OCI-LY1 (cell line): ENCODE results near the gene HAUS1.

ENCODE experiments used
- H2AFZ ChIP-seq: fragments of 200-600 bp; sonication (generic), shearing (Covaris generic); 2 replicates; pipeline ENCODE4 v1.6.0; 2014; ENCODE audit warnings: antibody characterized with exemption, mild to moderate bottlenecking, low read length
- H3F3A ChIP-seq: fragments of 200-600 bp; sonication (generic), shearing (Covaris generic); 2 replicates; pipeline ENCODE4 v1.6.0; 2014; ENCODE audit warnings: mild to moderate bottlenecking, antibody characterized with exemption, low read length, moderate library complexity; ENCODE audit not compliant: insufficient read depth
- H3K27ac ChIP-seq: fragments of 200-600 bp; sonication (generic); 2 replicates; pipeline ENCODE4 v1.5.1; 2014; ENCODE audit warnings: low read length, mixed run types, mild to moderate bottlenecking, low read depth; ENCODE audit not compliant: poor library complexity, severe bottlenecking
- H3K27me3 ChIP-seq: fragments of 200-600 bp; sonication (generic); 2 replicates; pipeline ENCODE4 v1.6.0; 2014; ENCODE audit warnings: antibody characterized with exemption, mild to moderate bottlenecking, low read length, moderate library complexity; ENCODE audit not compliant: insufficient read depth
- H3K36me3 ChIP-seq: fragments of 200-600 bp; sonication (generic); 2 replicates; pipeline ENCODE4 v1.6.1; 2014; ENCODE audit warnings: mild to moderate bottlenecking, antibody characterized with exemption, low read length, moderate library complexity, mixed read lengths; ENCODE audit not compliant: insufficient read depth
- H3K4me1 ChIP-seq: fragments of 200-600 bp; sonication (generic); 2 replicates; pipeline ENCODE4 v1.5.1; 2014; ENCODE audit warnings: mild to moderate bottlenecking, low read length, moderate library complexity; ENCODE audit not compliant: insufficient read depth, severe bottlenecking
- H3K4me2 ChIP-seq: fragments of 200-600 bp; sonication (generic), shearing (Covaris generic); 2 replicates; pipeline ENCODE4 v1.6.1; 2014; ENCODE audit warnings: low read length
- H3K4me3 ChIP-seq: fragments of 200-600 bp; sonication (generic); 2 replicates; pipeline ENCODE4 v1.5.1; 2014; ENCODE audit warnings: low read length, low read depth, mild to moderate bottlenecking, mixed read lengths; ENCODE audit not compliant: poor library complexity, severe bottlenecking
- H3K79me2 ChIP-seq: fragments of 200-600 bp; shearing (Covaris generic); 2 replicates; pipeline ENCODE4 v1.6.1; 2016; ENCODE audit warnings: mixed run types, low read length, mixed read lengths; ENCODE audit not compliant: insufficient read depth
- H3K9ac ChIP-seq: fragments of 200-600 bp; sonication (generic), shearing (Covaris generic); 2 replicates; pipeline ENCODE4 v1.6.1; 2014; ENCODE audit warnings: mild to moderate bottlenecking, low read length, mixed read lengths
- H3K9me2 ChIP-seq: fragments of 200-600 bp; sonication (generic), shearing (Covaris generic); 2 replicates; pipeline ENCODE4 v1.6.1; 2014; ENCODE audit warnings: low read depth, mild to moderate bottlenecking, low read length, mixed read lengths
- H3K9me3 ChIP-seq: fragments of 200-600 bp; shearing (Covaris generic); 2 replicates; pipeline ENCODE4 v1.6.1; 2014; ENCODE audit warnings: low read length, mixed read lengths
- H4K20me1 ChIP-seq: fragments of 200-600 bp; sonication (generic), shearing (Covaris generic); 2 replicates; pipeline ENCODE4 v1.6.0; 2016; ENCODE audit warnings: mild to moderate bottlenecking, low read length; ENCODE audit not compliant: insufficient read depth
- EZH2 ChIP-seq: fragments of 200-600 bp; sonication (generic), shearing (Covaris generic); IDR thresholded peaks from 2 replicates; pipeline ENCODE4 v1.8.0; 2017; ENCODE audit warnings: borderline replicate concordance, mixed run types, mild to moderate bottlenecking, antibody characterized with exemption, low read length, moderate library complexity, mixed read lengths
- TF ChIP-seq, protein P1 (sequence below): fragments of 200-600 bp; sonication (generic), shearing (Covaris generic); IDR thresholded peaks from 2 replicates; pipeline ENCODE4 v1.5.1; 2017; ENCODE audit warnings: mild to moderate bottlenecking, antibody characterized with exemption, low read length, moderate library complexity, mixed read lengths

Gene HAUS1

GRCh38 chr18:46167971-46168370 is 63.8 kb downstream of the HAUS1 start:
- TF ChIP-seq, protein P1, sequence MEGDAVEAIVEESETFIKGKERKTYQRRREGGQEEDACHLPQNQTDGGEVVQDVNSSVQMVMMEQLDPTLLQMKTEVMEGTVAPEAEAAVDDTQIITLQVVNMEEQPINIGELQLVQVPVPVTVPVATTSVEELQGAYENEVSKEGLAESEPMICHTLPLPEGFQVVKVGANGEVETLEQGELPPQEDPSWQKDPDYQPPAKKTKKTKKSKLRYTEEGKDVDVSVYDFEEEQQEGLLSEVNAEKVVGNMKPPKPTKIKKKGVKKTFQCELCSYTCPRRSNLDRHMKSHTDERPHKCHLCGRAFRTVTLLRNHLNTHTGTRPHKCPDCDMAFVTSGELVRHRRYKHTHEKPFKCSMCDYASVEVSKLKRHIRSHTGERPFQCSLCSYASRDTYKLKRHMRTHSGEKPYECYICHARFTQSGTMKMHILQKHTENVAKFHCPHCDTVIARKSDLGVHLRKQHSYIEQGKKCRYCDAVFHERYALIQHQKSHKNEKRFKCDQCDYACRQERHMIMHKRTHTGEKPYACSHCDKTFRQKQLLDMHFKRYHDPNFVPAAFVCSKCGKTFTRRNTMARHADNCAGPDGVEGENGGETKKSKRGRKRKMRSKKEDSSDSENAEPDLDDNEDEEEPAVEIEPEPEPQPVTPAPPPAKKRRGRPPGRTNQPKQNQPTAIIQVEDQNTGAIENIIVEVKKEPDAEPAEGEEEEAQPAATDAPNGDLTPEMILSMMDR = no peak
- no peak for TF ChIP-seq EZH2
- peak overlapping the region; percentile 39 for H3K4me2 ChIP-seq
- H2AFZ ChIP-seq = no peak overlapping the region
- peak overlapping the region; percentile 22 for H3K4me3 ChIP-seq
- H3K9me3 ChIP-seq = no peaks in the 10 kb centered on the region
- H3K27me3 ChIP-seq = no peaks in the 10 kb centered on the region
- H3K9me2 ChIP-seq = no peaks in the 10 kb centered on the region
- no peaks in the 10 kb centered on the region for H4K20me1 ChIP-seq
- H3K4me1 ChIP-seq = peaks cover 29% of the 10 kb centered on the region
- no peaks in the 10 kb centered on the region for H3K79me2 ChIP-seq
- H3K36me3 ChIP-seq = no peaks in the 10 kb centered on the region
- no peaks in the 10 kb centered on the region; the same call in 1 of the 2 replicates for H3F3A ChIP-seq
- no peak overlapping the region; the same call in 1 of the 2 replicates for H3K9ac ChIP-seq
- peak overlapping the region; percentile 17 for H3K27ac ChIP-seq

GRCh38 chr18:46169464-46169941 is 65.3 kb downstream of the HAUS1 start:
- no peak overlapping the region for H3K9ac ChIP-seq
- no peaks in the 10 kb centered on the region for H4K20me1 ChIP-seq
- no peaks in the 10 kb centered on the region for H3K9me3 ChIP-seq
- TF ChIP-seq, protein P1 = no peak
- TF ChIP-seq EZH2 = no peak
- no peak overlapping the region for H3K4me2 ChIP-seq
- H3K4me1 ChIP-seq = peaks cover 32% of the 10 kb centered on the region
- peak overlapping the region; percentile 66 for H3K27ac ChIP-seq
- H3K27me3 ChIP-seq = no peaks in the 10 kb centered on the region
- H3F3A ChIP-seq = no peaks in the 10 kb centered on the region; the same call in 1 of the 2 replicates
- H3K79me2 ChIP-seq = peaks cover under 1% of the 10 kb centered on the region
- H2AFZ ChIP-seq = no peak overlapping the region
- H3K36me3 ChIP-seq = no peaks in the 10 kb centered on the region
- no peaks in the 10 kb centered on the region for H3K9me2 ChIP-seq
- no peak overlapping the region for H3K4me3 ChIP-seq

DNA sequence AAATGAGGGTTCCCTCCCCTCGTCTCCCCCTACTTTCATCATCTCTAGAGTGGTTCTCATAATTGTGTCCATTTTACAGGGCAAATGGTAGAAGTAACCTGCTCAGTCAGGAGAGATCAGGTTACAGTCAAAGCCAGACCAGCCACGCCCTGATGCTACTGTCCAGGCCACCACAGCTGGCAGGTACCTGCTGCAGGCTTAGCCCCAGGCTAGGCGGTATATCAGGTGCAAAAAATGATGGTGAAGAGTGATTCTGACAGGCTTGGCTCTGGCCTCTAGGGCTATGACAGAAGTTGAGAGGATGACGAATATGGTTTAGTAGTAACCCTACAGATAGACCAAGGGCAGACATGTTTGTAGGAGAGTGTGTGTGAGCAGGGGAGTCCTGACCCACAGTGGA is 67.1 kb downstream of the HAUS1 start:
- H3K9me3 ChIP-seq = no peaks in the 10 kb centered on the region
- no peaks in the 10 kb centered on the region for H3K9me2 ChIP-seq
- no peak overlapping the region for H3K4me3 ChIP-seq
- no peak overlapping the region for H2AFZ ChIP-seq
- no peak overlapping the region for H3K9ac ChIP-seq
- no peaks in the 10 kb centered on the region for H3K36me3 ChIP-seq
- peaks cover 19% of the 10 kb centered on the region for H3K79me2 ChIP-seq
- H3K4me1 ChIP-seq = peaks cover 45% of the 10 kb centered on the region
- no peak overlapping the region for H3K4me2 ChIP-seq
- H4K20me1 ChIP-seq = no peaks in the 10 kb centered on the region
- no peaks in the 10 kb centered on the region for H3K27me3 ChIP-seq
- H3K27ac ChIP-seq = no peak overlapping the region
- TF ChIP-seq, protein P1 = no peak
- no peak for TF ChIP-seq EZH2
- H3F3A ChIP-seq = no peaks in the 10 kb centered on the region; the same call in 1 of the 2 replicates
